ENCODE measurements around the gene CPSF6.
"Not testable (repeated sequence)": the region's sequence is repeated elsewhere in the genome, so short reads cannot be mapped to it uniquely, and the experiment has no call there.

- not testable (repeated sequence) for TF ChIP-seq CTCF (IDR thresholded peaks at IDR 0.05; ENCODE audit: low read depth, low read length); EZH2phosphoT487 (IDR thresholded peaks at IDR 0.05; ENCODE audit: low read depth)
Observed at GRCh38 chr12:69199976-69200375, 39.4 kb upstream of the CPSF6 start.
